ENCODE measurements around the gene GPC6. TPM values are rescaled to one million over a fixed set of nuclear protein-coding genes. Genes with fewer than 3 reads are reported as not detected.

The GPC6 gene
- total RNA-seq, 1 experiment from 2014 or later, result not detected

GRCh38 chr13:93502071-93502470 lies 275.5 kb downstream of the GPC6 start:
- no peaks in the 10 kb centered on the region for H3K36me3 Mint-ChIP-seq (ENCODE audit: insufficient read depth, unreplicated experiment)
- intact Hi-C loops (cut with micrococcal nuclease; ENCODE audit: unreplicated experiment), result no loop called here
- no peak overlapping the region for H3K4me3 Mint-ChIP-seq (ENCODE audit: low read depth, unreplicated experiment)
- H3K27me3 Mint-ChIP-seq (ENCODE audit: unreplicated experiment), result no peaks in the 10 kb centered on the region
- TF ChIP-seq, protein P1, sequence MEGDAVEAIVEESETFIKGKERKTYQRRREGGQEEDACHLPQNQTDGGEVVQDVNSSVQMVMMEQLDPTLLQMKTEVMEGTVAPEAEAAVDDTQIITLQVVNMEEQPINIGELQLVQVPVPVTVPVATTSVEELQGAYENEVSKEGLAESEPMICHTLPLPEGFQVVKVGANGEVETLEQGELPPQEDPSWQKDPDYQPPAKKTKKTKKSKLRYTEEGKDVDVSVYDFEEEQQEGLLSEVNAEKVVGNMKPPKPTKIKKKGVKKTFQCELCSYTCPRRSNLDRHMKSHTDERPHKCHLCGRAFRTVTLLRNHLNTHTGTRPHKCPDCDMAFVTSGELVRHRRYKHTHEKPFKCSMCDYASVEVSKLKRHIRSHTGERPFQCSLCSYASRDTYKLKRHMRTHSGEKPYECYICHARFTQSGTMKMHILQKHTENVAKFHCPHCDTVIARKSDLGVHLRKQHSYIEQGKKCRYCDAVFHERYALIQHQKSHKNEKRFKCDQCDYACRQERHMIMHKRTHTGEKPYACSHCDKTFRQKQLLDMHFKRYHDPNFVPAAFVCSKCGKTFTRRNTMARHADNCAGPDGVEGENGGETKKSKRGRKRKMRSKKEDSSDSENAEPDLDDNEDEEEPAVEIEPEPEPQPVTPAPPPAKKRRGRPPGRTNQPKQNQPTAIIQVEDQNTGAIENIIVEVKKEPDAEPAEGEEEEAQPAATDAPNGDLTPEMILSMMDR (IDR thresholded peaks at IDR 0.05; ENCODE audit: unreplicated experiment), result no peak
- no TSS peak for BruUV-seq (replicated peaks)
- CTCF ChIA-PET, result no interaction called here
- no peaks in the 10 kb centered on the region for H3K9me3 Mint-ChIP-seq (ENCODE audit: low read depth, unreplicated experiment)
- H3K4me1 Mint-ChIP-seq (ENCODE audit: low read depth, unreplicated experiment), result no peaks in the 10 kb centered on the region
- no peak for DNase-seq
- H3K27ac Mint-ChIP-seq (ENCODE audit: unreplicated experiment), result no peak overlapping the region

DNA sequence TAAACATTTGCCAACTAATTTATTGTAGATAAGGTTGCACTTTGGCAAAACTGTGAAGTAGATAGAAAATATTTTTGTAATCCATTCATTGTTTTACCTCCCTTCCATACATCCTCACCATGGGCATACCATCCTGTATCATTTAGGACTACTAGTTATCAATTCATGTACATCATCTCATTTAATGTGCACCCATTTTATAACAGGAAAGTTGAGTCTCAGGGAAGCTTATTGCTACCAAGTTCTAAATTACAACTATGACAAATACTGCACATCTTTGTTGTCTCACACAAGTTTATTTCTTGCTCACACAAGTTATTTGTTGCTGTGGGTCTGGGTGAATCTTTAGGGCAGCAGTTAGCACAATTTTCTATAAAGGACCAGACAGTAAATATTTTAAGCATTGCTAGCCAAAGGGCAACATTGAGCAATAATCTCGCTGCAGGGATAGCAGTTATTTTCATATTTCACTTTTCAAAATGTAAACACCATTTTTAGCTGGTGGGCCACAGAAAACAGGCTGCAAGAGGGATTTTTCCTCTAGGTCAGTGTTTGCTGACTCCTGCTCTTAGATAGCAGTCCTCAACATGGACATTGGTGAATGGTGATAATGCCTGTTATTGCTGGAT lies 276.5 kb downstream of the GPC6 start:
- no peak for DNase-seq
- BruUV-seq (replicated peaks), result no TSS peak
- no peaks in the 10 kb centered on the region for H3K36me3 Mint-ChIP-seq (ENCODE audit: insufficient read depth, unreplicated experiment)
- H3K4me1 Mint-ChIP-seq (ENCODE audit: low read depth, unreplicated experiment), result no peaks in the 10 kb centered on the region
- TF ChIP-seq, protein P1 (IDR thresholded peaks at IDR 0.05; ENCODE audit: unreplicated experiment), result no peak
- H3K27me3 Mint-ChIP-seq (ENCODE audit: unreplicated experiment), result no peaks in the 10 kb centered on the region
- CTCF ChIA-PET, result no interaction called here
- H3K9me3 Mint-ChIP-seq (ENCODE audit: low read depth, unreplicated experiment), result no peaks in the 10 kb centered on the region
- intact Hi-C loops (cut with micrococcal nuclease; ENCODE audit: unreplicated experiment), result no loop called here
- no peak overlapping the region for H3K4me3 Mint-ChIP-seq (ENCODE audit: low read depth, unreplicated experiment)
- no peak overlapping the region for H3K27ac Mint-ChIP-seq (ENCODE audit: unreplicated experiment)

- CTCF ChIA-PET, result no interaction called here
- H3K9me3 Mint-ChIP-seq (ENCODE audit: low read depth, unreplicated experiment), result no peaks in the 10 kb centered on the region
- no peaks in the 10 kb centered on the region for H3K36me3 Mint-ChIP-seq (ENCODE audit: insufficient read depth, unreplicated experiment)
- no TSS peak for BruUV-seq (replicated peaks)
- intact Hi-C loops (cut with micrococcal nuclease; ENCODE audit: unreplicated experiment), result no loop called here
- no peaks in the 10 kb centered on the region for H3K4me1 Mint-ChIP-seq (ENCODE audit: low read depth, unreplicated experiment)
- H3K27ac Mint-ChIP-seq (ENCODE audit: unreplicated experiment), result no peak overlapping the region
- TF ChIP-seq, protein P1 (IDR thresholded peaks at IDR 0.05; ENCODE audit: unreplicated experiment), result no peak
- no peak for DNase-seq
- no peak overlapping the region for H3K4me3 Mint-ChIP-seq (ENCODE audit: low read depth, unreplicated experiment)
- no peaks in the 10 kb centered on the region for H3K27me3 Mint-ChIP-seq (ENCODE audit: unreplicated experiment)
Measured at GRCh38 chr13:93505104-93505952, 278.7 kb downstream of the GPC6 start.

GRCh38 chr13:93511011-93511410 lies 284.4 kb downstream of the GPC6 start:
- CTCF ChIA-PET, result no interaction called here
- Mint-ChIP-seq H3K9me3 (ENCODE audit: low read depth, unreplicated experiment) (peaks cover 2% of the 10 kb centered on the region), H3K4me3 (ENCODE audit: low read depth, unreplicated experiment) (no peak overlapping the region), H3K36me3 (ENCODE audit: insufficient read depth, unreplicated experiment) (no peaks in the 10 kb centered on the region), H3K27ac (ENCODE audit: unreplicated experiment) (no peak overlapping the region), H3K27me3 (ENCODE audit: unreplicated experiment) (no peaks in the 10 kb centered on the region), H3K4me1 (ENCODE audit: low read depth, unreplicated experiment) (no peaks in the 10 kb centered on the region)
- no peak for DNase-seq
- TF ChIP-seq, protein P1 (IDR thresholded peaks at IDR 0.05; ENCODE audit: unreplicated experiment), result no peak
- intact Hi-C loops (cut with micrococcal nuclease; ENCODE audit: unreplicated experiment), result no loop called here
- no TSS peak for BruUV-seq (replicated peaks)

Data from Calu3 (cell line).